Neutrophil (primary cell): ENCODE measurements around the gene SOCS1.

ENCODE experiments used
- H3K27ac ChIP-seq: fragments of 200-600 bp; sonication (generic); 2 replicates; pipeline ENCODE4 v1.5.1; 2016; ENCODE audit warnings: mild to moderate bottlenecking, moderate library complexity
- H3K27me3 ChIP-seq: fragments of 200-600 bp; sonication (generic); 2 replicates; pipeline ENCODE4 v1.6.0; 2016; ENCODE audit warnings: mild to moderate bottlenecking
- H3K36me3 ChIP-seq: fragments of 200-600 bp; sonication (generic); 2 replicates; pipeline ENCODE4 v1.5.1; 2017
- H3K4me1 ChIP-seq, 2 experiments: fragments of 200-600 bp in 1 of 2; sonication (generic) in 1 of 2; 1 replicate in 1 of 2; 2 replicates in 1 of 2; pipeline versions ENCODE4 v1.5.1 to v1.6.1; 2013 to 2016; ENCODE audit warnings: low read depth in 1 of 2, low read length in 1 of 2, mild to moderate bottlenecking in 1 of 2, moderate library complexity in 1 of 2; ENCODE audit not compliant: control insufficient read depth in 1 of 2, insufficient read depth in 1 of 2
- H3K4me3 ChIP-seq, 2 experiments: fragments of 200-600 bp in 1 of 2; sonication (generic) in 1 of 2; 1 replicate in 1 of 2; 2 replicates in 1 of 2; pipeline ENCODE4 v1.5.1; 2013 to 2016; ENCODE audit warnings: low read depth in 1 of 2, low read length in 1 of 2, mild to moderate bottlenecking in 1 of 2, moderate library complexity in 1 of 2
- H3K9me3 ChIP-seq: fragments of 200-600 bp; sonication (generic); 2 replicates; pipeline ENCODE4 v1.5.1; 2016
- TF ChIP-seq, protein P1 (sequence below): fragments of 200-600 bp; sonication (generic); IDR thresholded peaks from 2 replicates; pipeline ENCODE4 v1.5.1; 2016; ENCODE audit warnings: antibody characterized with exemption

The SOCS1 gene

DNA sequence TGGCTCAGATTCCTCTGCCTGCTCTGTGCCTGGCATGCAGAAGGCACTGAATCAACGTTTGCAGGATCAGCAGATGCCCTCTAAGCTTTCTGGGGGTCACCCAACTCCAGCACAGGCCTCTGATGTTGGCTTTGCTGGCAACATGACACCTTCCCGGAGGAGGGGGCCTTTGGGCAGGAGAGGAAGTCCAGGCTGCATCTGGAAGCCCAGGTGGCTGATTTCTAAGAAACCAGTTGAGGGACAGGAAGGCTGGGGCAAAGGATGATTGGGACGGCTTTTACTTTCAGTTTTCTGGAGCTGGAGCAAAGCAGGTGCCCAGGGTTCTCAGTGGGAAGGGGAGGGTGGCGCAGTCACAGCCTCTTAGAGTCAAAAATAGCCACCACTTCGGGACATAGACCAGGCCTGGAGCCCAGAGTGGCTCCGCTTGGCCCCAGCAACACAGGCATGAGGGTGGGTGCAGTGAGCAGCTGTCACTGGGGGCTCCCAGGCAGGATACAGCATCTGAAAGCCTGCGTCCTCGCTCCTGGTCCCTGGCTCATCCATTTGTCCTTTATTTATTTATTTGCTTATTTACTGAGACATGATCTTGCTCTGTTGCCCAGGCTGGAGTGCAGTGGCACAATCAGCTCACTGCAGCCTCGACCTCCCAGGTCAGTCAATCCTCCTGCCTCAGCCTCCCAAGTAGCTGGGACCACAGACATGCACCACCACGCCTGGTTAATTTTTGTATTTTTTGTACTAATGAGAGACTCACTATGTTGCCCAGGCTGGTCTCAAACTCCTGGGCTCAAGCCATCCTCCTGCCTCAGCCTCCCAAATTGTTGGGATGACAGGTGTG lies 15.1 kb downstream of the SOCS1 start:
- H3K9me3 ChIP-seq: no peaks in the 10 kb centered on the region
- H3K4me3 ChIP-seq: no peak overlapping the region
- no peaks in the 10 kb centered on the region for H3K36me3 ChIP-seq
- TF ChIP-seq, protein P1, sequence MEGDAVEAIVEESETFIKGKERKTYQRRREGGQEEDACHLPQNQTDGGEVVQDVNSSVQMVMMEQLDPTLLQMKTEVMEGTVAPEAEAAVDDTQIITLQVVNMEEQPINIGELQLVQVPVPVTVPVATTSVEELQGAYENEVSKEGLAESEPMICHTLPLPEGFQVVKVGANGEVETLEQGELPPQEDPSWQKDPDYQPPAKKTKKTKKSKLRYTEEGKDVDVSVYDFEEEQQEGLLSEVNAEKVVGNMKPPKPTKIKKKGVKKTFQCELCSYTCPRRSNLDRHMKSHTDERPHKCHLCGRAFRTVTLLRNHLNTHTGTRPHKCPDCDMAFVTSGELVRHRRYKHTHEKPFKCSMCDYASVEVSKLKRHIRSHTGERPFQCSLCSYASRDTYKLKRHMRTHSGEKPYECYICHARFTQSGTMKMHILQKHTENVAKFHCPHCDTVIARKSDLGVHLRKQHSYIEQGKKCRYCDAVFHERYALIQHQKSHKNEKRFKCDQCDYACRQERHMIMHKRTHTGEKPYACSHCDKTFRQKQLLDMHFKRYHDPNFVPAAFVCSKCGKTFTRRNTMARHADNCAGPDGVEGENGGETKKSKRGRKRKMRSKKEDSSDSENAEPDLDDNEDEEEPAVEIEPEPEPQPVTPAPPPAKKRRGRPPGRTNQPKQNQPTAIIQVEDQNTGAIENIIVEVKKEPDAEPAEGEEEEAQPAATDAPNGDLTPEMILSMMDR: no peak
- H3K27me3 ChIP-seq: peaks cover 8% of the 10 kb centered on the region
- no peak overlapping the region for H3K27ac ChIP-seq
- H3K4me1 ChIP-seq: peaks cover 0 to under 1% of the 10 kb centered on the region in 2 experiments

GRCh38 chr16:11239644-11240632 lies 16.1 kb downstream of the SOCS1 start:
- TF ChIP-seq, protein P1: no peak
- H3K27me3 ChIP-seq: peaks cover 8% of the 10 kb centered on the region
- H3K27ac ChIP-seq: no peak overlapping the region
- no peaks in the 10 kb centered on the region for H3K36me3 ChIP-seq
- no peaks in the 10 kb centered on the region for H3K9me3 ChIP-seq
- H3K4me1 ChIP-seq: peaks cover 8 to 9% of the 10 kb centered on the region in 2 experiments
- no peak overlapping the region for H3K4me3 ChIP-seq

- no peaks in the 10 kb centered on the region for H3K9me3 ChIP-seq
- no peak overlapping the region for H3K4me3 ChIP-seq
- H3K4me1 ChIP-seq: peaks cover 11 to 12% of the 10 kb centered on the region in 2 experiments
- peaks cover 8% of the 10 kb centered on the region for H3K27me3 ChIP-seq
- H3K27ac ChIP-seq: no peak overlapping the region
- no peaks in the 10 kb centered on the region for H3K36me3 ChIP-seq
- TF ChIP-seq, protein P1: no peak
Observed at GRCh38 chr16:11238272-11239202, 17.5 kb downstream of the SOCS1 start.

DNA sequence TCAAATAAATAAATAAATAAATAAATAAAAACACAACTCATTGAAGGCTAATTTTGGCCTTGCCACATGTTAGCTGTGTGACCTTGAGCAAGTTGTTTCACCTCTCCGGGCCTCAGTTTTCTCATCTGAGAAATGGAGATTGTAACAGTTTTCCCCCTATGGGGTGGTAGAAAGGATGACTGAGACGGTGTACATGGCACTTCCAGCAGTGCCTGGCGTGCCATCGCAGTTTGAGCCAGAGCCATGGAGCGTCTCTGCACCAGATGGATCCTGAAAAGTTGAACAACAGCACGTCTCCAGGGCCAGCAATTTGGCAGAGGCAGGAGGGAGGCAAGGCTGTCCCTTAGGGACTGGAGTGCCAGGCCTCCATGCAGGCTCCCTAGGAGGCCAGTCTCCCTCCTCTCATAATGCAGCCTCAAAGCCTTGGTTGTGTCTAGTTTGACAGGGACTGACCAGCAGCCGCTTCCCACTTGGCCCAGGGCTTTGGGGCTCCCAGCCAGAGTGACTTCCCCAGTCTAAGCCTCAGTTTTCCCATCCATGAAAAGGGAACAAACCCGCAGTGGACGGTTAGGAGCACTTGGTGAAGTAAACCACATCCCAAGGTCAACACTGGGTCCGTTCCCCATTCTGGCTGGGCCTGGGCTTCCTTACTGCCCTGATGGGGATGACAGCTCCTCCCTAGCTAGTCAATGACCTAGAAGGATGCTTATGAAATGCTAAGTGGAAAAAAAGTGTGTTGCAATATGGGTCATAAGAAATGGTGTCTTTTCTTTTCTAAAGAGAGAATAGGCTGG lies 19.3 kb downstream of the SOCS1 start:
- TF ChIP-seq, protein P1: no peak
- peaks cover 18 to 22% of the 10 kb centered on the region in 2 experiments for H3K4me1 ChIP-seq
- H3K27ac ChIP-seq: no peak overlapping the region
- no peaks in the 10 kb centered on the region for H3K36me3 ChIP-seq
- no peak overlapping the region for H3K4me3 ChIP-seq
- H3K9me3 ChIP-seq: no peaks in the 10 kb centered on the region
- peaks cover 10% of the 10 kb centered on the region for H3K27me3 ChIP-seq
